Neural cell (in vitro differentiated cells): ENCODE data around the gene KRTAP20-1. TPM values are rescaled to one million over a fixed set of nuclear protein-coding genes. Genes with fewer than 3 reads are reported as not detected.

Experiments
- H2AFZ ChIP-seq: fragments of 200-600, 300-800 bp; sonication (generic), shearing (Covaris generic); 2 replicates; pipeline ENCODE4 v1.6.0; 2014; ENCODE audit warnings: low read depth, mild to moderate bottlenecking, antibody characterized with exemption, low read length, moderate library complexity
- H3F3A ChIP-seq: fragments of 200-600 bp; shearing (Covaris generic); 2 replicates; pipeline ENCODE4 v1.6.1; 2016; ENCODE audit warnings: mild to moderate bottlenecking, moderate library complexity, mixed read lengths, antibody characterized with exemption, low read length; ENCODE audit not compliant: insufficient read depth, poor library complexity, severe bottlenecking
- H3K27ac ChIP-seq: fragments of 200-600, 300-800 bp; sonication (generic), shearing (Covaris generic); 2 replicates; pipeline ENCODE4 v1.5.1; 2014; ENCODE audit warnings: mild to moderate bottlenecking, low read length, moderate library complexity
- H3K27me3 ChIP-seq: fragments of 300-800, 200-600 bp; sonication (generic), shearing (Covaris generic); 2 replicates; pipeline ENCODE4 v1.6.0; 2014; ENCODE audit warnings: mild to moderate bottlenecking, low read depth, low read length, moderate library complexity; ENCODE audit not compliant: insufficient read depth
- H3K36me3 ChIP-seq: fragments of 300-800, 200-600 bp; sonication (generic), shearing (Covaris generic); 2 replicates; pipeline ENCODE4 v1.5.1; 2014; ENCODE audit warnings: mild to moderate bottlenecking, antibody characterized with exemption, low read length, moderate library complexity; ENCODE audit not compliant: insufficient read depth
- H3K4me2 ChIP-seq: fragments of 300-800, 200-600 bp; sonication (generic), shearing (Covaris generic); 2 replicates; pipeline ENCODE4 v1.6.0; 2014; ENCODE audit warnings: mild to moderate bottlenecking, low read length
- H3K4me3 ChIP-seq: fragments of 300-800, 200-600 bp; sonication (generic), shearing (Covaris generic); 2 replicates; pipeline ENCODE4 v1.5.1; 2014; ENCODE audit warnings: mild to moderate bottlenecking, low read length, moderate library complexity
- H3K79me2 ChIP-seq: fragments of 200-600 bp; shearing (Covaris generic); replicated peaks from 2 replicates; pipeline ENCODE4 v1.6.0; 2014; ENCODE audit warnings: mild to moderate bottlenecking, low read length, moderate library complexity; ENCODE audit not compliant: insufficient read depth
- H3K9ac ChIP-seq: fragments of 300-800, 200-600 bp; sonication (generic), shearing (Covaris generic); 2 replicates; pipeline ENCODE4 v1.6.1; 2016; ENCODE audit warnings: mild to moderate bottlenecking, low read length, mixed read lengths
- H3K9me2 ChIP-seq: fragments of 200-600 bp; shearing (Covaris generic); 2 replicates; pipeline ENCODE4 v1.6.1; 2016; ENCODE audit warnings: mild to moderate bottlenecking, low read length, mixed read lengths; ENCODE audit not compliant: insufficient read depth
- H3K9me3 ChIP-seq: fragments of 200-600, 300-800 bp; sonication (generic), shearing (Covaris generic); 2 replicates; pipeline ENCODE4 v1.6.1; 2016; ENCODE audit warnings: mild to moderate bottlenecking, mixed run types, low read length, moderate library complexity, mixed read lengths
- H4K20me1 ChIP-seq: fragments of 200-600 bp; shearing (Covaris generic); 2 replicates; pipeline ENCODE4 v1.6.1; 2016; ENCODE audit warnings: mild to moderate bottlenecking, mixed run types; ENCODE audit not compliant: insufficient read depth
- CTCF ChIP-seq: fragments of 450-650 bp; IDR thresholded peaks from 2 replicates; pipeline ENCODE4 v1.5.1; 2014; ENCODE audit warnings: antibody characterized with exemption, mild to moderate bottlenecking, moderate library complexity; ENCODE audit not compliant: poor library complexity, severe bottlenecking
- EP300 ChIP-seq: fragments of 450-650 bp; conservative IDR thresholded peaks from 2 replicates; pipeline ENCODE4 v1.6.1; 2014; ENCODE audit warnings: antibody characterized with exemption, mild to moderate bottlenecking, moderate library complexity; ENCODE audit not compliant: poor library complexity, severe bottlenecking
- EZH2 ChIP-seq: fragments of 200-600, 300-800 bp; shearing (Covaris generic), sonication (generic); IDR thresholded peaks from 2 replicates; pipeline ENCODE4 v1.6.1; 2014; ENCODE audit warnings: antibody characterized with exemption, low read length, borderline replicate concordance, mild to moderate bottlenecking; ENCODE audit not compliant: insufficient read depth, poor library complexity, severe bottlenecking
- MXI1 ChIP-seq: fragments of 450-650 bp; conservative IDR thresholded peaks from 2 replicates; pipeline ENCODE4 v1.6.1; 2014; ENCODE audit warnings: antibody characterized with exemption, mild to moderate bottlenecking; ENCODE audit not compliant: poor library complexity, severe bottlenecking
- POLR2AphosphoS5 ChIP-seq: IDR thresholded peaks from 2 replicates; pipeline ENCODE4 v1.6.1; 2012
- RAD21 ChIP-seq: fragments of 450-650 bp; conservative IDR thresholded peaks from 2 replicates; pipeline ENCODE4 v1.6.1; 2014; ENCODE audit warnings: antibody characterized with exemption, mild to moderate bottlenecking, moderate library complexity
- SMC3 ChIP-seq: fragments of 450-650 bp; conservative IDR thresholded peaks from 2 replicates; pipeline ENCODE4 v1.6.1; 2014; ENCODE audit warnings: antibody characterized with exemption, mild to moderate bottlenecking, moderate library complexity; ENCODE audit not compliant: poor library complexity
- TAF1 ChIP-seq: IDR thresholded peaks from 2 replicates; pipeline ENCODE4 v1.6.1; 2012; ENCODE audit warnings: low read depth
- polyA minus RNA-seq: library from RNA; depleted of rRNA, polyadenylated mRNA; stranded (reverse); fragments of >200 nt; gene quantifications from 2 replicates; pipeline ENCODE4 v1.2.3, GENCODE V29; 2014
- polyA plus RNA-seq: library from polyadenylated mRNA; depleted of rRNA; stranded (reverse); fragments of >200 nt; gene quantifications from 2 replicates; pipeline ENCODE4 v1.2.3, GENCODE V29; 2014
- TF ChIP-seq, protein P1 (sequence below): IDR thresholded peaks from 2 replicates; pipeline ENCODE4 v1.6.1; 2012; ENCODE audit warnings: borderline replicate concordance

Gene KRTAP20-1, protein sequence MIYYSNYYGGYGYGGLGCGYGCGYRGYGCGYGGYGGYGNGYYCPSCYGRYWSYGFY
- polyA plus RNA-seq (not detected in 2 replicates), polyA minus RNA-seq (not detected in 2 replicates)

DNA sequence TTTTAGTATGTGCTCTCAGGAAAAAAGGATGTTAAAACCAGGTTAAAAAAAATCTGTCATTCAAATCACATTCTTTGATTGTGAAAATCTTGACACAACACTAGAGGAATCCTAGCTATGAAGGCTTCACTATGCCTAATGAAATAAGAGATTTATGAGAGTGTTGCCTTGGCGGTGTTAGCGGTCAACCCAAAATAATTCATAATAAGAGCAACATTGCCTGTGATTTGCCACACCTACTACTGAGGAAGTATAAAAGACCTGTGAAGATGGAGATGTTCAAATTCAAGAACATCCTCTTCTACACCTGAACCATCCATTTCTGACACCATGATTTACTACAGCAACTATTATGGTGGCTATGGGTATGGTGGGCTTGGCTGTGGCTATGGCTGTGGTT lies at the start of gene KRTAP20-1:
TSS of gene KRTAP20-1 (plus strand) at position 301 of the 400 bp plus-strand sequence. CDS start at position 331, 30 bp downstream.
- H3K4me2 ChIP-seq, result no peak within 1 kb of the TSS
- H3K36me3 ChIP-seq, result no peaks in the 10 kb centered on the region
- H3F3A ChIP-seq, result no peaks in the 10 kb centered on the region
- no peak within 1 kb of the TSS for H3K9ac ChIP-seq
- H2AFZ ChIP-seq, result no peak within 1 kb of the TSS
- H3K9me2 ChIP-seq, result no peaks in the 10 kb centered on the region
- no peak within 1 kb of the TSS for H3K27ac ChIP-seq
- no peak for TF ChIP-seq MXI1
- no peak for TF ChIP-seq POLR2AphosphoS5
- no peak for TF ChIP-seq EZH2
- no peak for TF ChIP-seq SMC3
- TF ChIP-seq, protein P1, sequence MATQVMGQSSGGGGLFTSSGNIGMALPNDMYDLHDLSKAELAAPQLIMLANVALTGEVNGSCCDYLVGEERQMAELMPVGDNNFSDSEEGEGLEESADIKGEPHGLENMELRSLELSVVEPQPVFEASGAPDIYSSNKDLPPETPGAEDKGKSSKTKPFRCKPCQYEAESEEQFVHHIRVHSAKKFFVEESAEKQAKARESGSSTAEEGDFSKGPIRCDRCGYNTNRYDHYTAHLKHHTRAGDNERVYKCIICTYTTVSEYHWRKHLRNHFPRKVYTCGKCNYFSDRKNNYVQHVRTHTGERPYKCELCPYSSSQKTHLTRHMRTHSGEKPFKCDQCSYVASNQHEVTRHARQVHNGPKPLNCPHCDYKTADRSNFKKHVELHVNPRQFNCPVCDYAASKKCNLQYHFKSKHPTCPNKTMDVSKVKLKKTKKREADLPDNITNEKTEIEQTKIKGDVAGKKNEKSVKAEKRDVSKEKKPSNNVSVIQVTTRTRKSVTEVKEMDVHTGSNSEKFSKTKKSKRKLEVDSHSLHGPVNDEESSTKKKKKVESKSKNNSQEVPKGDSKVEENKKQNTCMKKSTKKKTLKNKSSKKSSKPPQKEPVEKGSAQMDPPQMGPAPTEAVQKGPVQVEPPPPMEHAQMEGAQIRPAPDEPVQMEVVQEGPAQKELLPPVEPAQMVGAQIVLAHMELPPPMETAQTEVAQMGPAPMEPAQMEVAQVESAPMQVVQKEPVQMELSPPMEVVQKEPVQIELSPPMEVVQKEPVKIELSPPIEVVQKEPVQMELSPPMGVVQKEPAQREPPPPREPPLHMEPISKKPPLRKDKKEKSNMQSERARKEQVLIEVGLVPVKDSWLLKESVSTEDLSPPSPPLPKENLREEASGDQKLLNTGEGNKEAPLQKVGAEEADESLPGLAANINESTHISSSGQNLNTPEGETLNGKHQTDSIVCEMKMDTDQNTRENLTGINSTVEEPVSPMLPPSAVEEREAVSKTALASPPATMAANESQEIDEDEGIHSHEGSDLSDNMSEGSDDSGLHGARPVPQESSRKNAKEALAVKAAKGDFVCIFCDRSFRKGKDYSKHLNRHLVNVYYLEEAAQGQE, result no peak
- TF ChIP-seq TAF1, result no peak
- TF ChIP-seq CTCF, result no peak
- TF ChIP-seq RAD21, result no peak
- TF ChIP-seq EP300, result no peak
- no peaks in the 10 kb centered on the region for H4K20me1 ChIP-seq
- no peaks in the 10 kb centered on the region for H3K27me3 ChIP-seq
- no peak within 1 kb of the TSS for H3K4me3 ChIP-seq
- H3K79me2 ChIP-seq, result no peaks in the 10 kb centered on the region
- H3K9me3 ChIP-seq, result no peaks in the 10 kb centered on the region

DNA sequence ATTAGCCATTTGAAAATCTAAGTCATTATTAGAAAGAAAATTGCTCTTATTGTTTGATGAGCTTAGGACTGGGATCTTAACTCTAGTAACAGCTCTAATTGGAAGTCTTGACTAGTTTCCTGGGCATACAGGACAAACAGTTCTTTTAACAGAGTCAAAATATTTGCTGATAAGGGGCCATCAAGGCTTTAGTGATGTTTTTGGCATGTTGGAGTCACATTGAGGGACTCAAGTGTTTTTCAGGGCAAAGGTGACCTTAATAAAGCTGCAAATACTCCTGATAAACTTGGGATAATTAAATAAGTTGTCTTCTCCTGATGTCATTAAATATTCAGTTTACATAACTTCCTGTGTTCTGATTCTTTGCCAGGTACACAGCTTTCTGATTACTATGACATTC lies 48.6 kb upstream of the KRTAP20-1 start:
- Histone ChIP-seq H3K79me2 (no peaks in the 10 kb centered on the region), H3K4me3 (no peak overlapping the region), H2AFZ (no peak overlapping the region), H3K9me2 (no peaks in the 10 kb centered on the region), H4K20me1 (no peaks in the 10 kb centered on the region), H3K9me3 (no peaks in the 10 kb centered on the region), H3F3A (no peaks in the 10 kb centered on the region), H3K36me3 (no peaks in the 10 kb centered on the region), H3K27ac (no peak overlapping the region), H3K27me3 (no peaks in the 10 kb centered on the region), H3K4me2 (no peak overlapping the region), H3K9ac (no peak overlapping the region)
- TF ChIP-seq TAF1, result no peak
- no peak for TF ChIP-seq EP300
- TF ChIP-seq SMC3, result no peak
- TF ChIP-seq, protein P1, result no peak
- TF ChIP-seq POLR2AphosphoS5, result no peak
- no peak for TF ChIP-seq MXI1
- TF ChIP-seq CTCF, result no peak
- TF ChIP-seq EZH2, result no peak
- no peak for TF ChIP-seq RAD21
